Coronary artery (tissue), 2 donors: ENCODE measurements around the gene ADIPOR2.

ENCODE experiments used
- DNase-seq: peaks from one replicate; pipeline ENCODE4 v3.0.0-alpha.2; 2017; ENCODE audit warnings: low spot score
- H3K27ac ChIP-seq, 2 donors: fragments of 200-600 bp; sonication (generic); one replicate each; pipeline ENCODE4 v1.5.1; 2016 to 2019
- H3K4me3 ChIP-seq: fragments of 200-600 bp; sonication (generic); 2 replicates; pipeline ENCODE4 v1.5.1; 2016; ENCODE audit warnings: mild to moderate bottlenecking, moderate library complexity
- TF ChIP-seq, protein P1 (sequence below): fragments of 200-600 bp; sonication (generic); IDR thresholded peaks from one replicate; pipeline ENCODE4 v1.5.1; 2019; ENCODE audit warnings: antibody characterized with exemption

The ADIPOR2 gene

GRCh38 chr12:1836241-1836803, 145.5 kb downstream of the ADIPOR2 start:
- Histone ChIP-seq H3K4me3 (no peak overlapping the region), H3K27ac (no peak overlapping the region)
- no peak for DNase-seq
- TF ChIP-seq, protein P1, sequence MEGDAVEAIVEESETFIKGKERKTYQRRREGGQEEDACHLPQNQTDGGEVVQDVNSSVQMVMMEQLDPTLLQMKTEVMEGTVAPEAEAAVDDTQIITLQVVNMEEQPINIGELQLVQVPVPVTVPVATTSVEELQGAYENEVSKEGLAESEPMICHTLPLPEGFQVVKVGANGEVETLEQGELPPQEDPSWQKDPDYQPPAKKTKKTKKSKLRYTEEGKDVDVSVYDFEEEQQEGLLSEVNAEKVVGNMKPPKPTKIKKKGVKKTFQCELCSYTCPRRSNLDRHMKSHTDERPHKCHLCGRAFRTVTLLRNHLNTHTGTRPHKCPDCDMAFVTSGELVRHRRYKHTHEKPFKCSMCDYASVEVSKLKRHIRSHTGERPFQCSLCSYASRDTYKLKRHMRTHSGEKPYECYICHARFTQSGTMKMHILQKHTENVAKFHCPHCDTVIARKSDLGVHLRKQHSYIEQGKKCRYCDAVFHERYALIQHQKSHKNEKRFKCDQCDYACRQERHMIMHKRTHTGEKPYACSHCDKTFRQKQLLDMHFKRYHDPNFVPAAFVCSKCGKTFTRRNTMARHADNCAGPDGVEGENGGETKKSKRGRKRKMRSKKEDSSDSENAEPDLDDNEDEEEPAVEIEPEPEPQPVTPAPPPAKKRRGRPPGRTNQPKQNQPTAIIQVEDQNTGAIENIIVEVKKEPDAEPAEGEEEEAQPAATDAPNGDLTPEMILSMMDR = no peak

GRCh38 chr12:1836854-1837421, 146.1 kb downstream of the ADIPOR2 start:
- DNase-seq = no peak
- H3K4me3 ChIP-seq = no peak overlapping the region
- TF ChIP-seq, protein P1 = no peak

DNA sequence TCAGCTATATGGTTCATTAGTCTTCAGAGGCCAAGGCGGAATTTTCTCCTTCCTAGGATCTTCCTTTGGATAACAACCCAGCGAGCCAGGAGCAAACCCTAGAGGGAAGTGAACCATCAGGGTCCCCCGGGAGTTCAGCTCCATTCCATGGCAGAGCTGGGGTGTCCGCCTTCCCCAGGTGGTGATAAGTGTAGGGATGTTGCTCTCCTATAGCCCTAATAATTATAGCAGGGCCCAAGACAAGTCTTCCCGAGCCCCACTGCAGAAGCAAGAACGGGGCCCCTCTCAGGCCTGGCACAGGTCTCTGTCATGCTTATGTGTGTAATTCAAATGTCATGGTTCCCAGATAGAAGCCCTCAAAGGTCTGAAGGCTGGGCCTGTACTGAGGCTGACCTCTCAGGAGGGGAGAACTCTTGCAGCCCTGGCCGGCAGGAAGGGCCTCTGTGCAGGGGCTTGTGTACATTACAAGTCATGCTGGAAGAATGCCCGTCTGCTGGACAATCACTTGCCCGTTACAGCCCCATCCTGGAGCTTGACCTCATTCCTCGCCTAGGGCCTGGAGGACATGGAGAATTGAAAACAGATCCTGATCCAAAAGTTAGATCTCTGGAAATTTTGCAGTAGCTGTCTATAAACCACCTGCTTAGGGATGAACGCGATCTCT, 146.8 kb downstream of the ADIPOR2 start:
- H3K4me3 ChIP-seq = no peak overlapping the region
- no peak for DNase-seq
- TF ChIP-seq, protein P1 = no peak
- no peak overlapping the region for H3K27ac ChIP-seq

More at GRCh38 chr12:1836854-1837421, 146.1 kb downstream of the ADIPOR2 start:
- no peak overlapping the region for H3K27ac ChIP-seq
